Ishikawa (cell line): Measurements from ENCODE around the gene SERINC5.

Experiments used
- YY1 ChIP-seq: IDR thresholded peaks from 2 replicates; pipeline ENCODE4 v1.6.1; 2012; ENCODE audit warnings: low read depth
- ZBTB7A ChIP-seq: IDR thresholded peaks from 2 replicates; pipeline ENCODE4 v1.6.1; 2012; ENCODE audit warnings: low read depth
- TF ChIP-seq, protein P1 (sequence below): IDR thresholded peaks from 2 replicates; pipeline ENCODE4 v1.6.1; 2012

DNA sequence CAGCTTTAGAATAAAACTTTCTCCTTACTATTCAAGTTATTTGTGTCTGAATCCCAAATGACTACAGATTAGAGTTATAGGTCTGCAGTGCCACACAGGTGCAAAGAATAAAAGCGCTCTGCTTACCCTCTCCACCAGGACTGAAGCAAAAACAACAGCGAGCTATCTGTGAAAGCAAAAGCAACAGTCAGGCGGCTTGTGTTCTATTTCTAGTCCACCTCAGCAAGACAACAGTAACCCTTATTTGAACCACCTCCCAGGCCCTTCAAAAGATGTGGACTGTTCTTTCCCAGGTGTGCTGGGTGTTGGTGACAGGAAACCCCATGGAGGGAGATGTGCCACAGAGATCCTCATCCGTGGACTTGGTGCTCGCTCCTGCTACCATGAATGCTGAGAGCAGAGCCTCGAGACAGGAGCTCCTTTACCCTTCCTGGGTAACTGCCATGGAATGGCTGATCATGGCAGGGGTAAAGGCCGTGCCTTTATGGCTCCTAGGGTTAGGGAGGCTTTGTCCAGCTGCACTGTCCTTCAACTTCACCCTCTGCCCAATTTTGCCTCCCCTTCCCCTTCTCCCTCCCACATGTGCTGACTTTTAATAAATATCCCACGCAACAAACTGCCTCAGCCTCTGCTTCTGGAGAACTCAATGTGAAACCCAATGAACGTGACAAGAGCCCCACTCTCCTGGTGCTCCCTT lies 108.6 kb downstream of the SERINC5 start:
- TF ChIP-seq ZBTB7A, result no peak
- TF ChIP-seq, protein P1, sequence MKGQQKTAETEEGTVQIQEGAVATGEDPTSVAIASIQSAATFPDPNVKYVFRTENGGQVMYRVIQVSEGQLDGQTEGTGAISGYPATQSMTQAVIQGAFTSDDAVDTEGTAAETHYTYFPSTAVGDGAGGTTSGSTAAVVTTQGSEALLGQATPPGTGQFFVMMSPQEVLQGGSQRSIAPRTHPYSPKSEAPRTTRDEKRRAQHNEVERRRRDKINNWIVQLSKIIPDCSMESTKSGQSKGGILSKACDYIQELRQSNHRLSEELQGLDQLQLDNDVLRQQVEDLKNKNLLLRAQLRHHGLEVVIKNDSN, result no peak
- no peak for TF ChIP-seq YY1
